HG03354 (cell line): ENCODE measurements around the gene TMEM185B.
"Not testable (repeated sequence)": the region's sequence is repeated elsewhere in the genome, so short reads cannot be mapped to it uniquely, and the experiment has no call there.

Experiments used
- ATAC-seq: cut with Tn5 transposase; IDR thresholded peaks from one replicate; pipeline ENCODE4 v1.9.1; 2021; ENCODE audit warnings: mild to moderate bottlenecking; ENCODE audit not compliant: unreplicated experiment, poor library complexity, severe bottlenecking

The TMEM185B gene

DNA sequence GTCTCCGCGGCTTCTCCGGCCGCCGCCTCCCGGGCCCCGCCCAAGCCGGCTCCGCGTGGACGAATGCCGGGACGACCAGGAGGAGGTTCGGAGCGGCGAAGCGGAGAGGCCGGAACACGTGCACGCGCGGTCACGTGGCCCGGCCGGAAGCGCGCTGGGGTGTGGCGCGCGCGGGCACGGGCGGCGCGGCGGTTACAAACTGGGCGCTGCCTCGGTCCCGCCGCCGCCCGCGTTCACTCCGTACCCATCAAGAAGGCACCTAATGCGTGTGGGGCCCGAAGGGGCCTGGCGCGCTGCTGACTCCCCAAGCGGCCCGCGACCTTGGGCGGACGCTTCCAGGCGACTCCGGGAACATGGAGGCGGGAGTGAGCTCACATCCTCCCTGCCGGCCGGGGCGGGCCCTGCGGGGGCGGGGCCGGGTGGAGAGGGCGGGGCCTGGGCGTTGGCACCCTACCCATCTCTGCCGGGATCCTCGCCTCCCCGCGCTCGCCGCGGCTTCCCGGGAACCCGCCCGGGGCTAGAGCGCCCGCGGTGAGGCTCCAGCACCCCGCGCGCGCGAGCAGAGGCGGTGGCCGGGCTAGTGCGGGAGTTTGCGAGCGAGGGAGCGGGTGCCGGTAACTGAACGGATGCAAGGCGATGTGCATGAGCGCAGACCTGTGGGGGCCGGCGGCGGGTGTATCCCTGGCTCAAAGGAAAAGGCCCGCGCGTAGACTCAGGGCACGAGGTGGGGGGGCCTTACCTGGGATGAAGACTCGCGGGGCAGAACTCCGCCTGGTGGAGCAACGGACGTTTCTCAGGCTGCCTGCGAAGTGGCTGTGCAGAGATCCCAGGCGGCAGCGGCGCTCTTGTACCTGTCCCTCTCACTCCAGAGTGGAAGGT is at the start of gene TMEM185B:
Gene TMEM185B (minus strand): TSS at position 367 of the 879 bp plus-strand sequence. CDS start 424 bp downstream, outside the sequence.
- peak; percentile 84 for ATAC-seq

DNA sequence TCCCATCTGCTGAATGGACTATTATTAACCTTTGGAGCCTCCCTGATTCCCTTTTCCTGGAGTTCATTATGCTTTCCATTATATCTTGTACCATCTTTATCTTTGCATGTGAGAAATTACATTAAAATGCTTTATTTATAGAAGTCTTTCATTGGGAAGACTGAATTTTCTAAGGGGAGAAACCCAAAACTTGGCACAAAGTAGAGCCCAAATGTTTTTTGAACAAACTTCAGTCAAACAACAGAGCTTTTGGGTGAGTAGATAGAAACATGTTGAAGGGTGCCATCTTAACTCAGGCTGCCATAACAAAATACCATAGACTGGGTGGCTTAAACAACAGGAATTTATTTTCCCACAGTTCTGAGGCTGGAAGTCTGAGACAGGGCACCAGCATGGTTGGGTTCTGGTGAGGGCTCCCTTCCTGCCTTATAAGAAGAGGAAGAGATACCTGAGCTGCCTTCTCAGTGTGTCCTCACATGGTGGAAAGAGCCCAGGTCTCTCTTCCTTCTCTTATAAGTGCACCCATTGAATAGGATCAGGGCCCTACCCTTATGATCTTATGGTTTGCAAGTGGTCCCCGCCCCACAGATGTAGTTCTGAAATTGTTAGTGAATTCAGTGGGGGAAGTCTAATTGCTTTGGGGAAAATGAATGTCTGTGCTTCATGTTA is 48.6 kb upstream of the TMEM185B start:
- no peak for ATAC-seq

DNA sequence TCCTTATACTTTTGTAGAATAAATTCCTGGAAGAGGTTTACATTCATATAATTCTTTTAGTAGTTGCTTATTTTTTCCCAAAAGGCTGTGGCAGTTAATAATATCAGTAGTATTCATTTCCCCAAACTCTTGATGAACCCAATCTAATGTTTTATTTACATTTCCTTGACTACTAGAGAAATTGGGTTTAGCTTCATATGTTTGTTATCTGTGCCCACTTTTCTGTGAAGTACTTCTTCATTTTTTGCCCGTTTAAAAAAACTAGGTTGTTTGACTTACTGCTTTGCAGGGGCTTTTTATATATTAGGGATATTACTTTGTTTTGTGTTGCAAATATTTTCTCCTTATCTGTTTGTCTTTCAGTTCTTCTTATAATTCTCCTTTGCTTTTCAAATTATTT is 46.6 kb upstream of the TMEM185B start:
- no peak for ATAC-seq

DNA sequence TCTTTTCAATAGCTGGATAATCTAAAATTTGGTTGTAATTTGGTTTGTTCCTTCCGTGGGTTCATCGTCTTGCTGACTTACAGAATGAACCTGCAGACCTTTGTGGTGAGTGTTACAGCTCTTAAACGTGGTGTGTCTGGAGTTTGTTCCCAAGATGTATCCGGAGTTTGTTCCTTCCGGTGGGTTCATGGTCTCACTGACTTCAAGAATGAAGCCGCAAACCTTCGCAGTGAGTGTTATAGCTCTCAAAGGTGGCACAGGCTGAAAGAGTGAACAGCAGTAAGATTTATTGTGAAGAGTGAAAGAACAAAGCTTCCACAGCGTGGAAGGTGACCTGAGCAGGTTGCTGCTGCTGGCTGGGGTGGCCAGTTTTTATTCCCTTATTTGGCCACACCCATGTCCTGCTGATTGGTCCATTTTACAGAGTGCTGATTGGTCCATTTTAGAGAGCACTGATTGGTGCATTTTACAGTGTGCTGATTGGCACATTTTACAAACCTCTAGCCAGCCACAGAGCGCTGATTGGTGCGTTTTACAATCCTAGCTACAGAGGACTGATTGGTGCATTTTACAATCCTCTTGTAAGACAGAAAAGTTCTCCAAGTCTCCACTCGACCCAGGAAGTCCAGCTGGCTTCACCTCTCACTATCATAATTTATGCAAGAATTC is 46.0 kb upstream of the TMEM185B start:
- no peak for ATAC-seq

DNA sequence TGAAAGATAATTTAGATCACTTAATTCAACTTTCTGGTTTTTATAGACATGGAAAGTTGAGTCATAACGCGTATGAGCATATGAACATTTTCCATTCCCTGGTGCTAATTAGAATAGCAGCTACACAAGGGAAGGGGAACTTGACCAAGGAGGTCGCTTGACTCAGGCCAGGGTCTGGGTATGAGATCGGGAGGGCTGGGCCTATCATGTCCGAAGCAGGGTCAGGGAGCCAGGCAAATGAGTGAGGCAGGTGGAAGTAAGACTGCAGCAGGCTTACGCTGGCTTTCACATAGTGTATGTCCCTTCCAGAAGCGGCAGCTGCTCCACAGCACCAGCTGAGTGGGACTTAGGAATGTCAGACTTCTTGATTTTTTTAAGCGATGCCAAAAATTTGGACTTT is 44.1 kb upstream of the TMEM185B start:
- peak; percentile 41 for ATAC-seq

DNA sequence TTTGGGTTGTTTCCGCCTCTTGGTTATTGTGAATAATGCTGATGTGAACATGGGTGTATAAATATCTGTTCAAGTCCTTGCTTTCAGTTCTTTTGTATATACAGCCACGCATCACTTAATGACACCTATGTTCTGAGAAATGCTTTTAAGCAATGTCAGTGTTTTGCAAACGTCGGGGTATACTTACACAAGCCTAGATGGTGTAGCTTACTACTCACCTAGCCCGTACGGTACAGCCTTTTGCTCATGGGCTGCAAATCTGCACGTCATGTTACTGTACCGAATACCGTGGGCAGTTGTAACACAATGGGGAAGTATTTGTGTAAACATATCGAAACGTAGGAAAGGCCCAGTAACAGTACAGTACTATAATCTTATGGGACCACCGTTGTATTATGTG is 41.8 kb upstream of the TMEM185B start:
- peak; percentile 43 for ATAC-seq

DNA sequence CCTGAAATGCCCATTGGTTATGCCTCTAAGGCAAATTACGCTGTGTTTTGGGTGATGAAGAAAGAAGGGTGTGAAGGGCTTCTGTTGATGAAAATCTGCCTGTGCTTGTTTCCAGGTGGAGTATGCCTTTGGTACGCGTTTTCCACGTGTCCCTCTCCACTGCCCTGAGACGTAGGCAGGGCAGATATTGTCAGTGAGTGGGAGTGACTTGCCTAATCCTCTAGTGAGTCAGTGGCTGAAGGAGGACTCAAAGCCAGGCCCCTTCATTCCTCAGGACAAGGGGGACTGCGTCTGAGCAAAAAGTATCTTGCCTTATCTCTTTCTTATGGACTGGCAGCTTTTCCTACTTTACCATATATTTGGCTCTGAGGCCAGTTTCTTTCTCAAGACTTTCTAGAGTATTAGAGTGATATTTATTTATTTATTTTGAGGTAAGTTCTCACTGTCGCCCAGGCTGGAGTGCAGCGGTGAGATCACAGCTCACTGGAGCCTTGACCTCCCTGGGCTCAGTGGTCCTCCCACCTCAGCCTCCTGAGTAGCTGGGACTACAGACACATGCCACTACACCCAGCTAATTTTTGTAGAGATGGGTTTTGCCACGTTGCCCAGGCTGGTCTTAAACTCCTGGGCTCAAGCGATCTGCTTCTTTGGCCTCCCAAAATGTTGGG is 39.7 kb upstream of the TMEM185B start:
- ATAC-seq = no peak

DNA sequence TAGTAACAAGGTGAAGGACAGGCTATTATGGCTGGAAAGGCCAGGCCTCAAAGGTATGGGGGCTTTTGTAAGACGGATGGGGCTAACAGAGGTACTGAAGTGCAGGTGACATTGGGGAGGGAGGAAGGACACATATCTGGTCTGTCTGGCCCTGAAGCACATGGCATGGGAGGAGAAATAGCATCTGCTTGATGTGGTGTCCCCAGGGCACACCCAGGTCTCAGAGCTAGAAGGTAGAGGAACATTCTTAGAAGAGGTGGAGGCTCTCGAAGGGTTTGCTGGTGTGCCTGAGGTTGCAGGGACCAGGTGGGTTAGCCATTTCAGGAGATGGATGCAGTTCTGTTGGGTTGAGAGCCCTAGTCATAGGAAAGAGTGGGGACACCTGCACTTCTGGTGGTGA is 39.0 kb upstream of the TMEM185B start:
- no peak for ATAC-seq

DNA sequence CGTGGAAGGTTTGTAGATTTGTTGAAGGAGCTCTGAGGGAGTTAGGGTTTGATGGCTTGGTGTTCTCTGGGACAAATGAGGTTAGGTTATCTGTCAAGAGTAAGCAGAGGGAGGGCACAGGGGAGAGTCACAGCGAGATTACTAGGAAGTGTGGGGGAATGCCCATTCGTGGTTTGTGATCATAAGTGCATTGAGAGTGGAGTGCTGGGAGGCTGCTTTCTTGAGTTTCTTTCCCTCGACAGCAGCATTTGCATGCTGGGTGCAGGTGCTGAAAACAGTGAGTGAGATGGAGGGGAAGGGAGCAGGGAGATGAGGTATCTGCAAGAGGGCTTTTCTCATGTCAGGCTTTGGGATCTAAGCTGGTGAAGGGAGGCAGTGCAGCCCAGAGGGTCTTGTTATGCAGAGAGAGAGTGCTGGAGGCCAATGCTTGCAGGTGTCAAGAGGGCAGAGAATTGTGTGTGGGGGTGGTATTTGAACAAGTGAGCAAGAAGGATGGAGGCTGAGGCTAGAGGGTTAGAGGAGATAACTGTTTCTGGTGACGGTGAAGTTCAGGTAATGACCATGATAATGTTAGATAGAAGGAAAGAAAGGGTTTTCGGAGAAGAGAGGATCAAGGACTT is 38.3 kb upstream of the TMEM185B start:
- peak; percentile 66 for ATAC-seq

DNA sequence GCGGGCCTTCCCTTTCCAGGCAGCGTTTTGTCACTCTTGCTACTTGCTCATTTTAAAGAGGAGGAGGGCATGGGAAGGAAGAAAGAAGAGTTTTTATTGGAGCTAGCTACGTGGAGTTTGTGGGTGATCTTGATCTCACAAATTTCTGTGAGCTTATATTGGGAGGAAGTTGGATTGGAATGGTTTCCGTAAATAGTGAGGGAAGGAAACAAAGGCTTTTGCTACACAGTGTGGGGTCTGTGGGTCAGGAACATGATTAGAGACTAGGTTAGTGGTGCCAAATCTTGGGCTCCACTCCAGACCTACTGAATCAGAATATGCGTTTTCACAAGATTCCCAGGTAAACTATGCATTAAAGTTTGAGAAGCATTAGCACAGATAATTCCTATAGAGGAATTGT is 37.5 kb upstream of the TMEM185B start:
- ATAC-seq = no peak

DNA sequence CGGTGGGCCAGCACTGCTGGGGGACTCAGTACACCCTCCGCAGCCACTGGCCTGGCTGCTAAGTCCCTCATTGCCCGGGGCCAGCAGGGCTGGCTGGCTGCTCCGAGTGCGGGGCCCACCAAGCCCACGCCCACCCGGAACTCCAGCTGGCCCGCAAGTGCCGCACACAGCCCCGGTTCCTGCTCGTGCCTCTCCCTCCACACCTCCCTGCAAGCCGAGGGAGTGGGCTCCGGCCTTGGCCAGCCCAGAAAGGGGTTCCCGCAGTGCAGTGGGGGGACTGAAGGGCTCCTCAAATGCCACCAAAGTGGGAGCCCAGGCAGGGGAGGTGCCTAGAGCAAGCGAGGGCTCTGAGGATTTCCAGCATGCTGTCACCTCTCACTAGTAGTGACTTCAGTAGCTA is 36.7 kb upstream of the TMEM185B start:
- ATAC-seq = not testable (repeated sequence)

DNA sequence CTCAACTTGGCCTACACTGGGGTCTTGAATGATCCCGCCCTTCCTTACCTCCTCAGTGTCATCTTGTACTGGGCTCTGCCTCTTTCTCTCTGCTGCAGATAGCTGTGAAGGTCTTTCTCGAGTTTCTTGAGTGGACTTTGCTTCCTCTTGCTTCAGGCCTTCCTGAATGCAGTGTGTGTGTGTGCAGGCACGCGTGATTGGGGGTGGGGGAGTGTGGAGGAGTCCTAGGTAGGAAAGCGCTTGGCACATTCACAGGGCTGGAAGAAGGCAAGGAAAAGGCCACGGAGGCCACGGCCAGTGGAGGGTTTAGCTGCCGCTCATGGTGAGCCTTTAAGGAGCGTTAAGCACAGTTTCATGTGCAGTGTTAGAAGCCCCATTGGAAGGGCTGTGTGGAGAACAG is 35.0 kb upstream of the TMEM185B start:
- no peak for ATAC-seq

DNA sequence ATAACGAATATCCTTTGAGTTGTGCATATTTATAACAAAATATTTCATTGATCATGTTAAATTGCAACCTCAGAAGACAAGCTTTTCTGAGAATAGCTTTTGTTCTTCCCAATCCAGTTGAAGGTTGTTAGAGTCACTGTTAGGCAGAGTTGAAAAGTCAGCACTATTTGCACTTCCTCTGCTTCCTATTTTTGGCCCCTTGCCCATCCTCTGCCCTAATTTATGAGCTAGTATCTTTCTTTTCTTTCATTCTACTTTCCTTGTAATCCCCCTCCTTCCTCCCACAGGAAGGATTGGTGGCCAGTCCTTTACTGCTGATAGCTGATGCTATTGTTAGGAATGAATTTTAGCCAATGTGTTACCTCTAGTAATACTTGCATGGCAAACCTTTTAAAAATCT is 34.3 kb upstream of the TMEM185B start:
- no peak for ATAC-seq

DNA sequence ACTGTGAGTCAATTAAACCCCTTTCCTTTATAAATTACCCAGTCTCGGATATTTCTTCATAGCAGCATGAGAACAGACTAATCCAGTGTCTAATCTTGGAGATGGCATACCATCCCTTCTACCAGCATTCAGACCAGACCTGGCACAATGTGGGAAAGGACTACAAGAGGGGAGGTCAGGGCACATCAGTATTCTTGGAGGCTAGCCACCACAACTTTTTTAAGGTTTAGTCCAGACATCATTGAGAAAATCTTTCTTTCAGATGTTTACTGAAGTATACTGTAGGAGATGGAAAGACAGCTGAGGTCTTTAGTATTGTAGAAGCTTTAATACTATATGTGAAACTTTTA is 33.4 kb upstream of the TMEM185B start:
- ATAC-seq = no peak

DNA sequence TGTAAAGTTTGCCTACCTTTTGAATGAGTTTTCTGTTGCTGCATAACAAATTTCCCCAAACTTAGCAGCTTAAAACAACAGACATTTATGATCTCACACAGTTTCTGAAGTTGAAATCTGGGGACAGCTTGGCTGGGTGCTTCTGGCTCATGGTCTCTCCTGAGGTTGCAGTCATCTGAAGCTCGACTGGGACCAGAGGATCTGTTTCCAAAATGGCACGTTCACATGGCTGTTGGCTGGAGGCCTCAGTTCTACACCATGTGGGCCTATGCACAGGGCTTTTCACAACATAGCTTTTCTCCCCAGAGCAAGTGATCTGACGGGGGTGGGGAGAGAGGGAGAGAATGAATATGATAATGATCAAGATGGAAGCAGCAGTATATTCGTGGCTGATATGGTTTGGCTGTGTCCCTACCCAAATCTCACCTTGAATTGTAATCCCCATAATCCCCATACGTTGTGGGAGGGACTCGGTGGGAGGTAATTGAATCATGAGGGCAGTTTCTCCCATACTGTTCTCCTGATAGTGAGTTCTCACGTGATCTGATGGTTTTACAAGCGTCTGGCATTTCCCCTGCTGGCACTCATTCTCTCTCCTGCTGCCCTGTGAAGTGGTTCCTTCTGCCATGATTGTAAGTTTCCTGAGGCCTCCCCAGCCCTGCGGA is 32.9 kb upstream of the TMEM185B start:
- no peak for ATAC-seq

DNA sequence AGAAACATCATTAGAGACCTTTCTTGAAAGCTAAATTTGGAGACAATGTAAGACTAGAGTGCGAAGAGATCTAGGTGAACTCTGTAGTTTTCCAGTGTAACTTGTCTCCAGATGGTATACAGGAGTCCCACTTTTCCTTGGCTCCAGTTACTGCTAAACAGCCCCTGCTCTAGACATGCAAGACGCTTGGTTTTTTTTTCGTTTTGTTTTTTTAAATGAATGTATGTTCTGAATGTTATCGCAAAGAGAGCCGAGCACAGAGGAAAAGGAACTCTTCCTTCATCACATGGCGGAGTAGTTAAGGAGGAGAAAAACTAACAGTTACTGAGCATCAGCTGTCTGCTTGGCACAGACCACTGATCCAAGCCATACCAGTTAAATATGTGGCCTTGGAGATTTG is 31.9 kb upstream of the TMEM185B start:
- no peak for ATAC-seq

DNA sequence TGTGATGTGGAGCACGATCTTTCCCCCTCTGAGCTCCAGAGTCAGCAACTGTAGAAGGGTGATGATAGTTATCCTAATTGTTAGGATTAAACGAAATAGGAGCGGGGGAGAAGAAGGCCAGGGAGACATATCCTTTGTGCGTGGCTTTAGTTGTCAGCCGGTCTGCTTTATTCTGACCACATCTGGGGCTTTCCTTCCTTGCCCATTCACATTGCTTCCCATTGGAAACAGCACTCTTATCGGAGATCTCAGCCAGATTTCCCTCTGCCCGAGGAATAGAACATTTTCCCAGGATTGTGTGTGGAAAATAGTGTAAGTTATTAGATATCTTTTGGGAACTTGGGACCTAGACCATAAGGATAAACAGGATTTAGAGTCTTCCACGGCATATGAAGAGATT is 31.0 kb upstream of the TMEM185B start:
- no peak for ATAC-seq

DNA sequence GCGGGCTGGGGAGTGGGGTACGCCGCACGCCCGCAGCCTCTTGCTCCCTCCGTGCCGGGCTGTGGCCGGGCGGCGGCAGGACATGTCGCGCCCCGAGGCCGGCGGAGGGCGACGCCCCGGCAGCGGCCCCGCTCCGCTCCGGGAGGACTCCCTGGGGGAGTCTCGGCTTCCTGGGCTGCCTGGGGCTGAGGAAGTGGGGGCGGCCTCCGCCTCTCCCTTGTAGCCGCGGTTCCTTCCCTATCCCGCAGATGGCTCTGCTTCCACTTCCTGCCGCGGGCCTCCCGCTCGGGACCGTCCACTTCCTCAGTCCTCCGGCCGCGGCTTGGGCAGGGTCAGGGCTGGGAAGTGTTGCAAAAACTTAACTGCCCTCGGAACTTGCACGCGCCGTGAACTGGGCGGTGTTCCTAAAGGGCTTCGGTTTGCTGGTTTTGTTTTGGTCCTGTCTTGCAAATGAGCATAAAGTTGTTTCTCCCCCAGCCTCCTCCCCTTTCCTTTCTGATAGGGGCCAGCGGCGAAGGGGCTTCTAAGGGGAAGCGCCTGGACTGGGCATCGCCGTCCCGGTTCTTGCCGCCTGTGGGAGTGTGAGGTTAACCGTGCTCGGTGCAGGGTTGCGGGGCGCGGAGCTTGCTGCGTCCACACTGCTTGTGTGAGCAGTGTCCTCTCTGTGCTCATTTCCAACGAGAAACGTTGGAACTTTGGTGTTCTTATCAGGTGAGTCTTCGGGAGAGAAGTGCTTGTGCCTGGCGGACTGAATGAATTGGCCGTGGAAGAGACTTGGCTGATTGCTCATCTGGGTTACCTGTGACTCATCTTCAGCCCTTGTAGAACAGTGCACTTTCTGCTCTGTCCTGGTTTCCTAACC is 30.1 kb upstream of the TMEM185B start:
- peak; percentile 34 for ATAC-seq
